ENCODE data around the gene MVD. TPM values are rescaled to one million over a fixed set of nuclear protein-coding genes. Genes with fewer than 3 reads are reported as not detected.

The MVD gene
- total RNA-seq, 1 experiment from 2014 or later, result 38.3 TPM

DNA sequence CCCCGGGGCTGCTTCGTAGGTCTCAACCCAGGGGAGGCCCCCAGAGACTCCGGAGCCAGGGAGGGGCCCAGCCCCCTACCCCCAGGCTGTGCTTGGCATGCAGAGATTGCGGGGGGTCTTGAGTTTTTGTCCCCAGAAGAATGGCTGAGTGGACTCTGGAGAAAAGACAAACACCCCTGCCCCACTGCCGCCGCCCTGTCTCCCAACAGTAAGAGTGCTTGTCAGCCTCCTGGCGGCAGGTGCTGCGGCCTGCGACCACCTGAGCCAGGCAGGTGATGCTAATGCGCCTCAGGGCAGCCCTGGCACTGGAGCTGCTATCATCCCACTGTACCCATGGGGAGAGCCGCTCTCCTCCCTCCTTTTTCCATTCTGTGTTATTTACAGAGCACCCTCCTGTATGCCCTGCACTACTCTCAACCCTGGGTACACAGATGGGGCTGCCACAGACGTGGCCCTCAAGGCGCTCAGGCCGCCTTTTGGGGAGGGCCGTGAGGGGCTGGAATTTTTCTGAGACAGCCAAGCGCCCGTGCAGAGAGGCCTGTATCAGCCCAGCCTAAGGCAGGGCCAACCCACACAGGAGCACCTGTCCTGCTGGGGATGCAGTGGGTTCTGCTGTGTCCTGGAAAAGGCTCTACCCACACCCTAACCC lies 27.1 kb downstream of the MVD start:
- CTCF ChIA-PET, result no interaction called here
- Histone ChIP-seq H3F3A (ENCODE audit: low read length, unreplicated experiment) (no peaks in the 10 kb centered on the region), H3K4me3 (ENCODE audit: low read length) (no peak overlapping the region), H3K36me3 (ENCODE audit: low read depth, low read length) (no peaks in the 10 kb centered on the region), H3K4me2 (ENCODE audit: low read length) (no peak overlapping the region), H3K4me1 (ENCODE audit: insufficient read depth, low read length) (0 out of 2 replicates have a peak, but pooled peaks cover 4% of the 10 kb centered on the region), H3K9me3 (ENCODE audit: low read length) (no peaks in the 10 kb centered on the region), H3K79me2 (ENCODE audit: low read length) (no peaks in the 10 kb centered on the region), H4K20me1 (ENCODE audit: low read length) (no peaks in the 10 kb centered on the region), H3K9ac (ENCODE audit: low read length) (no peak overlapping the region), H3K27me3 (ENCODE audit: low read length) (no peaks in the 10 kb centered on the region), H2AFZ (ENCODE audit: low read length) (no peak overlapping the region), H3K27ac (ENCODE audit: low read length) (no peak overlapping the region), H3K9me2 (replicated peaks; ENCODE audit: low read length) (no peaks in the 10 kb centered on the region)
- no peak for ATAC-seq
- TF ChIP-seq EZH2 (IDR thresholded peaks at IDR 0.05; ENCODE audit: low read length, unreplicated experiment) (no peak), EZH2phosphoT487 (IDR thresholded peaks at IDR 0.05; ENCODE audit: borderline replicate concordance, low read length) (no peak), CTCF (conservative IDR thresholded peaks at IDR 0.05; ENCODE audit: low read depth, low read length) (no peak)
- POLR2A ChIA-PET (ENCODE audit: unreplicated experiment), result no interaction called here
- no peak for DNase-seq
- intact Hi-C loops (cut with micrococcal nuclease), result no loop called here
- no TSS peak for BruUV-seq (replicated peaks)

DNA sequence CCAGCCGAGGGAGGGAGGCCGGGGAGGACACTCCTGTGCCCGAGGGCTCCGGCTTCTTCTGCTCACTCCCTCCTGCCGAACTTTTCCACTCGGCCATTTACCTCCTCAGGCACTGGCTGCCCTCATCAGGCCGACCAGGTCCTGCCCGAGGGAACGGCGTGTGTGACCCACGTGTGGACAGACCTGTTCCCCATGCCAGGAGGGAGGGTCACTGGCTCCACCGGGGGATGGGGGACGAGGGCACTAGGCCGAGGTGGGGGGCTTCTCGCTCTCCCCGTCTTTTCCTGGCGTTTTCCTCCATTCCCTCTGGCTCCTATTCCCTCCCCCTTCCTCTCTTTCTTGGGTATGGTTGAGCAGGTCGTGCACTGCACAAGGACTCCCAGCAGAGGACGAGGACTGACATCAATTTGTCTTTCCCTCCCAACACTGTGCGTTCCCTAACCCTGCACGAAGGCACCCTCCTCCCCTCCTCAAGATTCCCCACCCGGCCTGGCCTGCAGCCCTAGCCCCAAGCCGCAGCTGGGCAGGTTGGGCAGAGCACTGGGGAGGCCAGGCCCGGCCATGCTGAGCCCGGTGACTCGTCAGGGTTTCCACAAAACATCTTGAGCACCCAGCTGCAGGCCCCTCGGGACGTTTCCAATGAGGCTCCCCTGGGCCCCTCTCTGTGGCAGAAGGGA lies 27.8 kb downstream of the MVD start:
- ChIA-PET POLR2A (ENCODE audit: unreplicated experiment) (no interaction called here), CTCF (no interaction called here)
- H3K9me2 ChIP-seq (replicated peaks; ENCODE audit: low read length), result no peaks in the 10 kb centered on the region
- H3F3A ChIP-seq (ENCODE audit: low read length, unreplicated experiment), result no peaks in the 10 kb centered on the region
- H3K79me2 ChIP-seq (ENCODE audit: low read length), result no peaks in the 10 kb centered on the region
- H4K20me1 ChIP-seq (ENCODE audit: low read length), result no peaks in the 10 kb centered on the region
- H3K27me3 ChIP-seq (ENCODE audit: low read length), result no peaks in the 10 kb centered on the region
- no peak overlapping the region for H3K4me2 ChIP-seq (ENCODE audit: low read length)
- 0 out of 2 replicates have a peak, but pooled peaks cover 4% of the 10 kb centered on the region for H3K4me1 ChIP-seq (ENCODE audit: insufficient read depth, low read length)
- H3K9ac ChIP-seq (ENCODE audit: low read length), result no peak overlapping the region
- no peak overlapping the region for H2AFZ ChIP-seq (ENCODE audit: low read length)
- H3K36me3 ChIP-seq (ENCODE audit: low read depth, low read length), result no peaks in the 10 kb centered on the region
- TF ChIP-seq EZH2 (IDR thresholded peaks at IDR 0.05; ENCODE audit: low read length, unreplicated experiment), result no peak
- TF ChIP-seq CTCF (conservative IDR thresholded peaks at IDR 0.05; ENCODE audit: low read depth, low read length), result no peak
- TF ChIP-seq EZH2phosphoT487 (IDR thresholded peaks at IDR 0.05; ENCODE audit: borderline replicate concordance, low read length), result no peak
- no peaks in the 10 kb centered on the region for H3K9me3 ChIP-seq (ENCODE audit: low read length)
- DNase-seq, result no peak
- H3K4me3 ChIP-seq (ENCODE audit: low read length), result no peak overlapping the region
- no peak overlapping the region for H3K27ac ChIP-seq (ENCODE audit: low read length)
- intact Hi-C loops (cut with micrococcal nuclease), result no loop called here
- no TSS peak for BruUV-seq (replicated peaks)
- ATAC-seq, result no peak; the same call in 1 of the 2 replicates
